GM12878 (cell line): ENCODE results near the gene AZU1. TPM values are rescaled to one million over a fixed set of nuclear protein-coding genes. Genes with fewer than 3 reads are reported as not detected.

Source experiments
- ATAC-seq: fragments of 200-7000 bp; cut with Tn5 transposase; 3 replicates; pipeline ENCODE4 v1.9.1; 2020; ENCODE audit warnings: mild to moderate bottlenecking, moderate library complexity
- BruUV-seq: library from RNA; stranded (reverse); fragments of 400-500 nt; replicated peaks from 2 replicates; lab custom pipeline; 2021; lab: Mats Ljungman, UMichigan
- CTCF ChIA-PET: fragments of 300-600 bp; sonication (Branson Sonifier 250); formaldehyde crosslinking; extraction: SDS; loops from one replicate; lab custom pipeline; 2021; ENCODE audit warnings: inconsistent platforms; lab: Yijun Ruan, JAX
- POLR2A ChIA-PET: fragments of 350-600 bp; formaldehyde crosslinking; extraction: SDS; loops from one replicate; lab custom pipeline; 2021; ENCODE audit warnings: inconsistent platforms; lab: Charles Lee
- RAD21 ChIA-PET: fragments of 300-600 bp; sonication (Branson Sonifier 250); formaldehyde crosslinking; loops from one replicate; lab custom pipeline; 2023; ENCODE audit warnings: antibody characterized with exemption; ENCODE audit not compliant: unreplicated experiment; lab: Charles Lee
- SMC1A ChIA-PET: fragments of 300-600 bp; sonication (Branson Sonifier 250); formaldehyde crosslinking; loops from one replicate; lab custom pipeline; 2023; ENCODE audit not compliant: unreplicated experiment, uncharacterized antibody; lab: Charles Lee
- DNase-seq: peaks from one replicate; pipeline ENCODE4 v3.0.0-alpha.2; 2011; ENCODE audit warnings: low read depth, low spot score
- FAIRE-seq: peaks from 3 replicates; lab custom pipeline; 2011; peaks lifted over from hg19 to GRCh38; lab: Jason Lieb, UNC
- H2AFZ ChIP-seq: 2 replicates; pipeline ENCODE4 v1.6.0; 2011; ENCODE audit warnings: low read depth, low read length, control low read depth; ENCODE audit not compliant: control insufficient read depth
- H3K27ac ChIP-seq: 2 replicates; pipeline ENCODE4 v1.5.1; 2011; ENCODE audit warnings: control low read depth; ENCODE audit not compliant: control insufficient read depth, insufficient read depth
- H3K27me3 ChIP-seq, 2 experiments: replicated peaks in 1 of 2; 2 replicates each; pipeline versions ENCODE4 v1.6.0 to v1.6.1; 2011; ENCODE audit warnings: low read length in 1 of 2; ENCODE audit not compliant: control insufficient read depth in 2 of 2, insufficient read depth in 2 of 2
- H3K36me3 ChIP-seq, 2 experiments: 2 replicates each; pipeline ENCODE4 v1.5.1; 2011; ENCODE audit warnings: low read length in 1 of 2; ENCODE audit not compliant: control insufficient read depth in 2 of 2, insufficient read depth in 2 of 2
- H3K4me1 ChIP-seq: 2 replicates; pipeline ENCODE4 v1.6.1; 2011; ENCODE audit warnings: mild to moderate bottlenecking, low read length, moderate library complexity, mixed read lengths; ENCODE audit not compliant: control insufficient read depth, insufficient read depth
- H3K4me2 ChIP-seq: 2 replicates; pipeline ENCODE4 v1.6.0; 2011; ENCODE audit warnings: control low read depth; ENCODE audit not compliant: control insufficient read depth, insufficient read depth
- H3K4me3 ChIP-seq: fragments of 200-600 bp; sonication (generic); 2 replicates; pipeline ENCODE4 v1.5.1; 2016
- H3K79me2 ChIP-seq: 2 replicates; pipeline ENCODE4 v1.6.0; 2011; ENCODE audit warnings: low read length; ENCODE audit not compliant: control insufficient read depth, insufficient read depth
- H3K9ac ChIP-seq: 2 replicates; pipeline ENCODE4 v1.8.0; 2011; ENCODE audit warnings: low read length, control low read depth, mixed read lengths; ENCODE audit not compliant: control insufficient read depth, insufficient read depth
- H3K9me3 ChIP-seq: replicated peaks from 3 replicates; pipeline ENCODE4 v1.5.1; 2011; ENCODE audit warnings: mild to moderate bottlenecking, low read length; ENCODE audit not compliant: control insufficient read depth, insufficient read depth
- H4K20me1 ChIP-seq: 2 replicates; pipeline ENCODE4 v1.6.0; 2011; ENCODE audit not compliant: control insufficient read depth, insufficient read depth
- BHLHE40 ChIP-seq, 2 experiments: fragments of 450-650 bp in 1 of 2; IDR thresholded peaks; 2 replicates each; pipeline ENCODE4 v1.6.1; 2011 to 2017; ENCODE audit warnings: low read depth in 2 of 2, borderline replicate concordance in 1 of 2, improper control_type of control experiment in 1 of 2, low read length in 1 of 2, mild to moderate bottlenecking in 1 of 2
- CHD1 ChIP-seq: IDR thresholded peaks from 2 replicates; pipeline ENCODE4 v1.6.1; 2012; ENCODE audit warnings: low read depth, low read length, improper control_type of control experiment
- CUX1 ChIP-seq: IDR thresholded peaks from 2 replicates; pipeline ENCODE4 v1.6.1; 2012; ENCODE audit warnings: improper control_type of control experiment, low read depth, low read length; ENCODE audit not compliant: insufficient replicate concordance
- FOXM1 ChIP-seq: IDR thresholded peaks from 2 replicates; pipeline ENCODE4 v1.6.1; 2012; ENCODE audit warnings: low read depth, mild to moderate bottlenecking, inconsistent platforms, low read length, moderate library complexity
- HDAC2 ChIP-seq: fragments of 200-600 bp; sonication (generic); IDR thresholded peaks from 2 replicates; pipeline ENCODE4 v1.6.1; 2017
- HDAC6 ChIP-seq: fragments of 200-600 bp; sonication (generic); IDR thresholded peaks from one replicate; pipeline ENCODE4 v1.8.0; 2017; ENCODE audit warnings: antibody characterized with exemption; ENCODE audit not compliant: unreplicated experiment
- MTA3 ChIP-seq: IDR thresholded peaks from 2 replicates; pipeline ENCODE4 v1.6.1; 2012; ENCODE audit warnings: low read length, inconsistent platforms, borderline replicate concordance
- MYB ChIP-seq: fragments of 150-350 bp; IDR thresholded peaks from 2 replicates; pipeline ENCODE4 v1.6.1; 2014; ENCODE audit warnings: mild to moderate bottlenecking, low read depth, low read length, borderline replicate concordance
- NRF1 ChIP-seq: conservative IDR thresholded peaks from 2 replicates; pipeline ENCODE4 v1.6.1; 2011; ENCODE audit warnings: mild to moderate bottlenecking, low read depth, low read length, improper control_type of control experiment
- PML ChIP-seq: IDR thresholded peaks from 2 replicates; pipeline ENCODE4 v1.6.1; 2012; ENCODE audit warnings: low read length, inconsistent platforms
- RAD51 ChIP-seq: fragments of 450-650 bp; IDR thresholded peaks from 2 replicates; pipeline ENCODE4 v1.6.1; 2016; ENCODE audit warnings: moderate library complexity, mild to moderate bottlenecking, inconsistent platforms
- RELA ChIP-seq: fragments of 450-650 bp; IDR thresholded peaks from 2 replicates; pipeline ENCODE4 v1.8.0; 2014; ENCODE audit warnings: borderline replicate concordance; ENCODE audit not compliant: partially characterized antibody
- SIN3A ChIP-seq: IDR thresholded peaks from 2 replicates; pipeline ENCODE4 v1.6.1; 2012; ENCODE audit warnings: low read depth, low read length, improper control_type of control experiment
- WGBS: methylation state at CpG from one replicate; pipeline ENCODE4 v1.1.6; 2016; ENCODE audit warnings: low lambda C conversion rate; ENCODE audit not compliant: insufficient replicate concordance, insufficient coverage; ENCODE audit errors: missing lambda C conversion rate; 5-methylcytosine and 5-hydroxymethylcytosine counted together
- in situ Hi-C: fragments of 300-500 bp; cut with MboI; formaldehyde crosslinking; loops from 9 replicates; pipeline ENCODE4 v1.14.3; 2018; ENCODE audit warnings: mixed read lengths
- intact Hi-C: fragments of 100-400 bp; cut with micrococcal nuclease; formaldehyde crosslinking; loops from one replicate; pipeline ENCODE4 v1.14.2; 2022; ENCODE audit not compliant: unreplicated experiment
- polyA plus RNA-seq, 11 experiments: library from polyadenylated mRNA; depleted of rRNA in 4 of 11; unstranded in 6 of 11; stranded (reverse) in 5 of 11; fragments of >200 nt; fragmentation: Nextera tagmentation in 4 of 11; fragmentation: Illumina TruSeq in 1 of 11; extraction: Ambion mirVana in 4 of 11; extraction: Trizol in 1 of 11; gene quantifications; 1 replicate in 1 of 11; 2 replicates in 10 of 11; pipeline versions ENCODE4 v1.2.1 to v1.2.3, GENCODE V29; 2011 to 2016; ENCODE audit warnings: inconsistent platforms in 2 of 11, missing spikeins in 2 of 11, low read depth in 1 of 11
- total RNA-seq, 4 experiments: library from RNA; depleted of rRNA in 3 of 4; stranded (reverse); fragments of >200 nt in 3 of 4; fragmentation: Illumina TruSeq in 1 of 4; extraction: Trizol in 1 of 4; gene quantifications; 2 replicates each; pipeline versions ENCODE4 v1.2.1 to v1.2.3, GENCODE V29; 2013 to 2021
- TF ChIP-seq, protein P1 (sequence below): IDR thresholded peaks from 2 replicates; pipeline ENCODE4 v1.6.1; 2011; ENCODE audit warnings: borderline replicate concordance, low read depth, mild to moderate bottlenecking, moderate library complexity, mixed read lengths, low read length; ENCODE audit not compliant: insufficient read depth; ENCODE audit errors: extremely low read length

The AZU1 gene
- total and polyA plus RNA-seq, 10 of the 15 experiments (the other 5 are each of a cell fraction or from before 2014, with no cell fraction given): not detected

- ATAC-seq (no peak), FAIRE-seq (no peak), DNase-seq (no peak)
- intact Hi-C loops (no loop called here), in situ Hi-C loops (loop anchor here (5.0 kb wide), 2 partner anchors 64 to 129 kb away; no protein-coding TSS in a partner anchor)
- Histone ChIP-seq H3K4me1 (peaks cover 9% of the 10 kb centered on the region), H3K79me2 (no peaks in the 10 kb centered on the region), H2AFZ (no peak overlapping the region), H3K27me3 (no peaks in the 10 kb centered on the region; a peak in 1 of 4 replicates), H4K20me1 (no peaks in the 10 kb centered on the region), H3K4me2 (no peak overlapping the region), H3K36me3 (no peaks in the 10 kb centered on the region), H3K4me3 (no peak overlapping the region), H3K27ac (no peak overlapping the region), H3K9ac (no peak overlapping the region), H3K9me3 (no peaks in the 10 kb centered on the region)
- TF ChIP-seq, protein P1, sequence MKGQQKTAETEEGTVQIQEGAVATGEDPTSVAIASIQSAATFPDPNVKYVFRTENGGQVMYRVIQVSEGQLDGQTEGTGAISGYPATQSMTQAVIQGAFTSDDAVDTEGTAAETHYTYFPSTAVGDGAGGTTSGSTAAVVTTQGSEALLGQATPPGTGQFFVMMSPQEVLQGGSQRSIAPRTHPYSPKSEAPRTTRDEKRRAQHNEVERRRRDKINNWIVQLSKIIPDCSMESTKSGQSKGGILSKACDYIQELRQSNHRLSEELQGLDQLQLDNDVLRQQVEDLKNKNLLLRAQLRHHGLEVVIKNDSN: no peak
- TF ChIP-seq BHLHE40 (IDR thresholded peaks at IDR 0.05; ENCODE audit: borderline replicate concordance in 1 of 2, low read depth in 2 of 2, low read length in 1 of 2) (no peak), MYB (no peak), HDAC6 (no peak), RELA (no peak), SIN3A (no peak), HDAC2 (no peak), PML (no peak), FOXM1 (no peak), NRF1 (no peak), CUX1 (no peak), RAD51 (no peak), MTA3 (no peak), CHD1 (no peak)
- RAD21 ChIA-PET: interaction anchor here (1.6 kb wide), 1 partner anchor 60 kb away, joined by 5 read pairs; no protein-coding TSS in a partner anchor
- 56% methylated on average over 9 of the region's 9 CpGs for WGBS
- BruUV-seq: no TSS peak
- CTCF ChIA-PET: interaction anchor here (0.9 to 1.4 kb wide), 3 partner anchors 9 to 140 kb away, joined by 3 to 4 read pairs (median 3); no protein-coding TSS in a partner anchor
- SMC1A ChIA-PET: no interaction called here
- POLR2A ChIA-PET: interaction anchor here (0.6 to 1.4 kb wide), 3 partner anchors 65 to 578 kb away, joined by 4 to 8 read pairs (median 5); no protein-coding TSS in a partner anchor
These were observed 30.6 kb downstream of the AZU1 start for GRCh38 chr19:858284-858683.
